Neural cell (in vitro differentiated cells): ENCODE data around the gene ASIC5. TPM values are rescaled to one million over a fixed set of nuclear protein-coding genes. Genes with fewer than 3 reads are reported as not detected.

ENCODE experiments used
- H2AFZ ChIP-seq: fragments of 200-600, 300-800 bp; sonication (generic), shearing (Covaris generic); 2 replicates; pipeline ENCODE4 v1.6.0; 2014; ENCODE audit warnings: low read depth, mild to moderate bottlenecking, antibody characterized with exemption, low read length, moderate library complexity
- H3F3A ChIP-seq: fragments of 200-600 bp; shearing (Covaris generic); 2 replicates; pipeline ENCODE4 v1.6.1; 2016; ENCODE audit warnings: mild to moderate bottlenecking, moderate library complexity, mixed read lengths, antibody characterized with exemption, low read length; ENCODE audit not compliant: insufficient read depth, poor library complexity, severe bottlenecking
- H3K27ac ChIP-seq: fragments of 200-600, 300-800 bp; sonication (generic), shearing (Covaris generic); 2 replicates; pipeline ENCODE4 v1.5.1; 2014; ENCODE audit warnings: mild to moderate bottlenecking, low read length, moderate library complexity
- H3K27me3 ChIP-seq: fragments of 300-800, 200-600 bp; sonication (generic), shearing (Covaris generic); 2 replicates; pipeline ENCODE4 v1.6.0; 2014; ENCODE audit warnings: mild to moderate bottlenecking, low read depth, low read length, moderate library complexity; ENCODE audit not compliant: insufficient read depth
- H3K36me3 ChIP-seq: fragments of 300-800, 200-600 bp; sonication (generic), shearing (Covaris generic); 2 replicates; pipeline ENCODE4 v1.5.1; 2014; ENCODE audit warnings: mild to moderate bottlenecking, antibody characterized with exemption, low read length, moderate library complexity; ENCODE audit not compliant: insufficient read depth
- H3K4me2 ChIP-seq: fragments of 300-800, 200-600 bp; sonication (generic), shearing (Covaris generic); 2 replicates; pipeline ENCODE4 v1.6.0; 2014; ENCODE audit warnings: mild to moderate bottlenecking, low read length
- H3K4me3 ChIP-seq: fragments of 300-800, 200-600 bp; sonication (generic), shearing (Covaris generic); 2 replicates; pipeline ENCODE4 v1.5.1; 2014; ENCODE audit warnings: mild to moderate bottlenecking, low read length, moderate library complexity
- H3K79me2 ChIP-seq: fragments of 200-600 bp; shearing (Covaris generic); replicated peaks from 2 replicates; pipeline ENCODE4 v1.6.0; 2014; ENCODE audit warnings: mild to moderate bottlenecking, low read length, moderate library complexity; ENCODE audit not compliant: insufficient read depth
- H3K9ac ChIP-seq: fragments of 300-800, 200-600 bp; sonication (generic), shearing (Covaris generic); 2 replicates; pipeline ENCODE4 v1.6.1; 2016; ENCODE audit warnings: mild to moderate bottlenecking, low read length, mixed read lengths
- H3K9me2 ChIP-seq: fragments of 200-600 bp; shearing (Covaris generic); 2 replicates; pipeline ENCODE4 v1.6.1; 2016; ENCODE audit warnings: mild to moderate bottlenecking, low read length, mixed read lengths; ENCODE audit not compliant: insufficient read depth
- H3K9me3 ChIP-seq: fragments of 200-600, 300-800 bp; sonication (generic), shearing (Covaris generic); 2 replicates; pipeline ENCODE4 v1.6.1; 2016; ENCODE audit warnings: mild to moderate bottlenecking, mixed run types, low read length, moderate library complexity, mixed read lengths
- H4K20me1 ChIP-seq: fragments of 200-600 bp; shearing (Covaris generic); 2 replicates; pipeline ENCODE4 v1.6.1; 2016; ENCODE audit warnings: mild to moderate bottlenecking, mixed run types; ENCODE audit not compliant: insufficient read depth
- EP300 ChIP-seq: fragments of 450-650 bp; conservative IDR thresholded peaks from 2 replicates; pipeline ENCODE4 v1.6.1; 2014; ENCODE audit warnings: antibody characterized with exemption, mild to moderate bottlenecking, moderate library complexity; ENCODE audit not compliant: poor library complexity, severe bottlenecking
- EZH2 ChIP-seq: fragments of 200-600, 300-800 bp; shearing (Covaris generic), sonication (generic); IDR thresholded peaks from 2 replicates; pipeline ENCODE4 v1.6.1; 2014; ENCODE audit warnings: antibody characterized with exemption, low read length, borderline replicate concordance, mild to moderate bottlenecking; ENCODE audit not compliant: insufficient read depth, poor library complexity, severe bottlenecking
- MXI1 ChIP-seq: fragments of 450-650 bp; conservative IDR thresholded peaks from 2 replicates; pipeline ENCODE4 v1.6.1; 2014; ENCODE audit warnings: antibody characterized with exemption, mild to moderate bottlenecking; ENCODE audit not compliant: poor library complexity, severe bottlenecking
- POLR2AphosphoS5 ChIP-seq: IDR thresholded peaks from 2 replicates; pipeline ENCODE4 v1.6.1; 2012
- RAD21 ChIP-seq: fragments of 450-650 bp; conservative IDR thresholded peaks from 2 replicates; pipeline ENCODE4 v1.6.1; 2014; ENCODE audit warnings: antibody characterized with exemption, mild to moderate bottlenecking, moderate library complexity
- REST ChIP-seq: IDR thresholded peaks from 2 replicates; pipeline ENCODE4 v1.6.1; 2012; ENCODE audit warnings: borderline replicate concordance
- SMC3 ChIP-seq: fragments of 450-650 bp; conservative IDR thresholded peaks from 2 replicates; pipeline ENCODE4 v1.6.1; 2014; ENCODE audit warnings: antibody characterized with exemption, mild to moderate bottlenecking, moderate library complexity; ENCODE audit not compliant: poor library complexity
- TAF1 ChIP-seq: IDR thresholded peaks from 2 replicates; pipeline ENCODE4 v1.6.1; 2012; ENCODE audit warnings: low read depth
- polyA plus RNA-seq: library from polyadenylated mRNA; depleted of rRNA; stranded (reverse); fragments of >200 nt; gene quantifications from 2 replicates; pipeline ENCODE4 v1.2.3, GENCODE V29; 2014
- TF ChIP-seq, protein P1 (sequence below): fragments of 450-650 bp; IDR thresholded peaks from 2 replicates; pipeline ENCODE4 v1.5.1; 2014; ENCODE audit warnings: antibody characterized with exemption, mild to moderate bottlenecking, moderate library complexity; ENCODE audit not compliant: poor library complexity, severe bottlenecking

ASIC5 gene
- polyA plus RNA-seq, 1 donor from 2014 or later = not detected

- no peak overlapping the region for H3K4me3 ChIP-seq
These were observed 28.8 kb downstream of the ASIC5 start for GRCh38 chr4:155837203-155837796.

DNA sequence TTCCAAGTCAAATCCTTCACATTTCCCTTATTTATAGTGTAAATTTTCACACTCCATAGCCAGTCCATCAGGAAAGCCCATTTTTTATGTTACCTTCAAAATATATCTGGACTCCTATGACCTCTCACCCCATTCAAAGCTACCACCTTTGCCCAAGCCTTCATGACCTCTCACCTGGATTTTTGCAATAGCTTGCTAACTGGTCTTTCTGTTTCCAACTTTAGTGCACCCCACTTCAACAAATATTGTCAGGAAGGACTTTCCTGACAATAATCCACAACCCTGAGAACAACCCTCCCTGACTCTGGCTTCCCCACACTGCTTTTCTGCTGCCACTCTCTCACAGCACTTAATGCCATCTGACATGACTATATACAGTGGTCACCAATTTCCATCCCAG is 33.4 kb downstream of the ASIC5 start:
- Histone ChIP-seq H3K9ac (no peak overlapping the region), H3K27ac (no peak overlapping the region), H3K4me3 (no peak overlapping the region), H3K79me2 (no peaks in the 10 kb centered on the region), H4K20me1 (no peaks in the 10 kb centered on the region), H3K36me3 (no peaks in the 10 kb centered on the region), H3K4me2 (no peak overlapping the region), H3K9me2 (no peaks in the 10 kb centered on the region), H3K27me3 (no peaks in the 10 kb centered on the region), H3K9me3 (no peaks in the 10 kb centered on the region), H2AFZ (no peak overlapping the region), H3F3A (no peaks in the 10 kb centered on the region)
- TF ChIP-seq EP300 (no peak), SMC3 (no peak)
- TF ChIP-seq, protein P1, sequence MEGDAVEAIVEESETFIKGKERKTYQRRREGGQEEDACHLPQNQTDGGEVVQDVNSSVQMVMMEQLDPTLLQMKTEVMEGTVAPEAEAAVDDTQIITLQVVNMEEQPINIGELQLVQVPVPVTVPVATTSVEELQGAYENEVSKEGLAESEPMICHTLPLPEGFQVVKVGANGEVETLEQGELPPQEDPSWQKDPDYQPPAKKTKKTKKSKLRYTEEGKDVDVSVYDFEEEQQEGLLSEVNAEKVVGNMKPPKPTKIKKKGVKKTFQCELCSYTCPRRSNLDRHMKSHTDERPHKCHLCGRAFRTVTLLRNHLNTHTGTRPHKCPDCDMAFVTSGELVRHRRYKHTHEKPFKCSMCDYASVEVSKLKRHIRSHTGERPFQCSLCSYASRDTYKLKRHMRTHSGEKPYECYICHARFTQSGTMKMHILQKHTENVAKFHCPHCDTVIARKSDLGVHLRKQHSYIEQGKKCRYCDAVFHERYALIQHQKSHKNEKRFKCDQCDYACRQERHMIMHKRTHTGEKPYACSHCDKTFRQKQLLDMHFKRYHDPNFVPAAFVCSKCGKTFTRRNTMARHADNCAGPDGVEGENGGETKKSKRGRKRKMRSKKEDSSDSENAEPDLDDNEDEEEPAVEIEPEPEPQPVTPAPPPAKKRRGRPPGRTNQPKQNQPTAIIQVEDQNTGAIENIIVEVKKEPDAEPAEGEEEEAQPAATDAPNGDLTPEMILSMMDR = no peak

More at GRCh38 chr4:155837203-155837796, 28.8 kb downstream of the ASIC5 start:
- H3K79me2 ChIP-seq = no peaks in the 10 kb centered on the region
- H3K9ac ChIP-seq = no peak overlapping the region
- no peak overlapping the region for H2AFZ ChIP-seq
- no peaks in the 10 kb centered on the region for H3K36me3 ChIP-seq
- TF ChIP-seq TAF1 (no peak), RAD21 (no peak), MXI1 (no peak), EP300 (no peak), EZH2 (no peak), SMC3 (no peak), REST (no peak), POLR2AphosphoS5 (no peak)
- TF ChIP-seq, protein P1 = no peak
- no peak overlapping the region for H3K27ac ChIP-seq
- no peaks in the 10 kb centered on the region for H4K20me1 ChIP-seq
- no peaks in the 10 kb centered on the region for H3K27me3 ChIP-seq
- no peak overlapping the region for H3K4me2 ChIP-seq
- H3K9me2 ChIP-seq = no peaks in the 10 kb centered on the region
- no peaks in the 10 kb centered on the region for H3K9me3 ChIP-seq
- H3F3A ChIP-seq = no peaks in the 10 kb centered on the region
